GM19238 (cell line): ENCODE data around the gene PCDHA5.
"Not testable (repeated sequence)": the region's sequence is repeated elsewhere in the genome, so short reads cannot be mapped to it uniquely, and the experiment has no call there.

Experiments
- DNase-seq: peaks from one replicate; pipeline ENCODE4 v3.0.0; 2011; ENCODE audit warnings: low spot score; ENCODE audit not compliant: insufficient read length

PCDHA5 gene

GRCh38 chr5:140822969-140823368 lies 1.6 kb downstream of the PCDHA5 start:
- DNase-seq: not testable (repeated sequence)

GRCh38 chr5:140823475-140823874 lies 2.1 kb downstream of the PCDHA5 start:
- no peak for DNase-seq

DNA sequence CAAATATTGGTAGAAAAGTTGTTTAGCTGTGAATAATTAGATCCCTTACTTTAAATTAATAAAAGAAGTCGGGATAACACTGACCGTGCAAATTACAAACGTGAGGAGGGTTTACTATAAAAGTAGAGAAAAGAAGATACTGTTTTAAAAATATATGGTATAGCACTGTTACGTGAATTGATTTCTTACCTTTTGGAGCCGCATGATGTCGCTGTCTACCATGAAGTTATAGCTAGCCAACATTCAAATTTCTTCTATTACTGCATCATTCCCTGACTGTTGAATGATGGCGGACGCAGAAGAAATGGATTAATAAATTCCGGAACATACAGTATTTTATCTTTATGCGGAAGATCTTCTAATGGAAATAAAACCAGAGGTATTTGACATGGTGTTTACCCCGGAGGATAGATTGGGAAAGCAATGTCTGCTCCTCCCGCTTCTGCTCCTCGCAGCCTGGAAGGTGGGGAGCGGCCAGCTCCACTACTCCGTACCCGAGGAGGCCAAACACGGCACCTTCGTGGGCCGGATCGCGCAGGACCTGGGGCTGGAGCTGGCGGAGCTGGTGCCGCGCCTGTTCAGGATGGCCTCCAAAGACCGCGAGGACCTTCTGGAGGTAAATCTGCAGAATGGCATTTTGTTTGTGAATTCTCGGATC lies 6.4 kb downstream of the PCDHA5 start, which contains the start of gene PCDHA6:
PCDHA6 (plus strand) TSS at position 257 of the 658 bp plus-strand sequence; CDS start at position 389, 132 bp downstream.
- no peak for DNase-seq

GRCh38 chr5:140828362-140828737 lies 6.9 kb downstream of the PCDHA5 start:
- no peak for DNase-seq

- not testable (repeated sequence) for DNase-seq
Measured at GRCh38 chr5:140829511-140830501, 8.4 kb downstream of the PCDHA5 start.

DNA sequence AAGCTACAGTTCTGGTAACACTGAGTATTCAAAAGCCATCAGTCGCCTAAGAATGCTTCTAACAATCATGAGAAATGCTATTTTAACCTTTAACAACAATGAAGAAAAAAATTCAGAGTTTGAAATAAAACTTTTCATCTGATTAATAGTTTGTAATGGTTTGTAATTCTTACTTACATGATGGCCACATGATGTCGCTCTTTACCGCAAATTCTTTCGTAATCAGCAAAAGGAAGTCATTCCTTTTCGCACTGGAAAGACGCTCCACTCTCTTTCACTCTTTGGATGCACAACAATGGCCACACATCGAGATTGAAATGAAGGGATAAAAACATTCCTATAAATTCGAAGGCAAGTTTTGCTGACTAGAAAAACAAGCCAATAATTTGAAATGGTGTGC lies 12.6 kb downstream of the PCDHA5 start, which contains the start of gene PCDHA7:
PCDHA7 (plus strand) TSS at position 277 of the 400 bp plus-strand sequence; CDS start at position 392, 115 bp downstream.
- DNase-seq: no peak

GRCh38 chr5:140834439-140835008 lies 13.1 kb downstream of the PCDHA5 start:
- not testable (repeated sequence) for DNase-seq

DNA sequence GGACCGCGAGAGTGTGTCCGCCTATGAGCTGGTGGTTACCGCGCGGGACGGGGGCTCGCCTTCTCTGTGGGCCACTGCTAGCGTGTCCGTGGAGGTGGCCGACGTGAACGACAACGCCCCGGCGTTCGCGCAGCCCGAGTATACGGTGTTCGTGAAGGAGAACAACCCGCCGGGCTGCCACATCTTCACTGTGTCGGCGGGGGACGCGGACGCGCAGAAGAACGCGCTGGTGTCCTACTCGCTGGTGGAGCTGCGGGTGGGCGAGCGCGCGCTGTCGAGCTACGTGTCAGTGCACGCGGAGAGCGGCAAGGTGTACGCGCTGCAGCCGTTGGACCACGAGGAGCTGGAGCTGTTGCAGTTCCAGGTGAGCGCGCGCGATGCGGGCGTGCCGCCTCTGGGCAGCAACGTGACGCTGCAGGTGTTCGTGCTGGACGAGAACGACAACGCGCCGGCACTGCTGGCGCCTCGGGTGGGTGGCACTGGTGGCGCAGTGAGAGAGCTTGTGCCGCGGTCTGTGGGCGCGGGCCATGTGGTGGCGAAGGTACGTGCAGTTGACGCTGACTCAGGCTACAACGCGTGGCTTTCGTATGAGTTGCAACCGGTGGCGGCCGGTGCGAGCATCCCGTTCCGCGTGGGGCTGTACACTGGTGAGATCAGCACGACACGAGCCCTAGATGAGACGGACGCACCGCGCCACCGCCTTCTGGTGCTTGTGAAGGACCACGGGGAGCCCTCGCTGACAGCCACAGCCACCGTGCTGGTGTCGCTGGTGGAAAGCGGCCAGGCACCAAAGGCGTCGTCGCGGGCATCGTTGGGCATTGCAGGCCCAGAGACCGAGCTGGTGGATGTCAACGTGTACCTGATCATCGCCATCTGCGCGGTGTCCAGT lies 14.5 kb downstream of the PCDHA5 start:
- no peak for DNase-seq

DNA sequence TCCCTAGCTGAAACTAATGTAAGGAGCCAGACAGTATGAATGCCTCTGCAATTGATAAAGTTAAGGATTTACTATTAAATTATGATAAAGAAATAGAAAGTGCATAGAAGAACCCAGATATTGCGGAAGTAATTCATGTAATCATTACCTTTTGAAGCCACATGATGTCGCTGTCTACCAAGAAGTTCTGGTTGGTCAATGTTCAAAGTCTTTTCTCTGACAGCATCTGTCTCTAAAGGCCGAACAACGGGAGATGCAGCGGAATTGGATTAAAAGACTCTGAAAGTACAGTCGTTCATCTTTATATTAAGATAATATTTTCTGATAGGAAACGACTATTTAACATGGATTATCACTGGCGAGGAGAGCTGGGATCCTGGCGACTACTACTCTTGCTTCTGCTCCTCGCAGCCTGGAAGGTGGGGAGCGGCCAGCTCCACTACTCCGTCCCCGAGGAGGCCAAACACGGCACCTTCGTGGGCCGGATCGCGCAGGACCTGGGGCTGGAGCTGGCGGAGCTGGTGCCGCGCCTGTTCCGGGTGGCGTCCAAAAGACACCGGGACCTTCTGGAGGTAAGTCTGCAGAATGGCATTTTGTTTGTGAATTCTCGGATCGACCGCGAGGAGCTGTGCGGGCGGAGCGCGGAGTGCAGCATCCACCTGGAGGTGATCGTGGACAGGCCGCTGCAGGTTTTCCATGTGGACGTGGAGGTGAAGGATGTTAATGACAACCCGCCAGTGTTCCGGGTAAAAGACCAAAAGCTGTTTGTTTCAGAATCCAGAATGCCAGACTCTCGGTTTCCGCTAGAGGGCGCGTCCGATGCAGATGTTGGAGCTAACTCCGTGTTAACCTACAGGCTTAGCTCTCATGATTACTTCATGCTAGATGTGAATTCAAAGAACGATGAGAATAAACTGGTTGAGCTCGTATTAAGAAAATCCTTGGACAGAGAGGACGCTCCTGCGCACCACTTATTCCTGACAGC lies 19.9 kb downstream of the PCDHA5 start, which contains the start of gene PCDHA8:
PCDHA8 (plus strand) TSS at position 210 of the 985 bp plus-strand sequence; CDS start at position 345, 135 bp downstream.
- no peak for DNase-seq

DNA sequence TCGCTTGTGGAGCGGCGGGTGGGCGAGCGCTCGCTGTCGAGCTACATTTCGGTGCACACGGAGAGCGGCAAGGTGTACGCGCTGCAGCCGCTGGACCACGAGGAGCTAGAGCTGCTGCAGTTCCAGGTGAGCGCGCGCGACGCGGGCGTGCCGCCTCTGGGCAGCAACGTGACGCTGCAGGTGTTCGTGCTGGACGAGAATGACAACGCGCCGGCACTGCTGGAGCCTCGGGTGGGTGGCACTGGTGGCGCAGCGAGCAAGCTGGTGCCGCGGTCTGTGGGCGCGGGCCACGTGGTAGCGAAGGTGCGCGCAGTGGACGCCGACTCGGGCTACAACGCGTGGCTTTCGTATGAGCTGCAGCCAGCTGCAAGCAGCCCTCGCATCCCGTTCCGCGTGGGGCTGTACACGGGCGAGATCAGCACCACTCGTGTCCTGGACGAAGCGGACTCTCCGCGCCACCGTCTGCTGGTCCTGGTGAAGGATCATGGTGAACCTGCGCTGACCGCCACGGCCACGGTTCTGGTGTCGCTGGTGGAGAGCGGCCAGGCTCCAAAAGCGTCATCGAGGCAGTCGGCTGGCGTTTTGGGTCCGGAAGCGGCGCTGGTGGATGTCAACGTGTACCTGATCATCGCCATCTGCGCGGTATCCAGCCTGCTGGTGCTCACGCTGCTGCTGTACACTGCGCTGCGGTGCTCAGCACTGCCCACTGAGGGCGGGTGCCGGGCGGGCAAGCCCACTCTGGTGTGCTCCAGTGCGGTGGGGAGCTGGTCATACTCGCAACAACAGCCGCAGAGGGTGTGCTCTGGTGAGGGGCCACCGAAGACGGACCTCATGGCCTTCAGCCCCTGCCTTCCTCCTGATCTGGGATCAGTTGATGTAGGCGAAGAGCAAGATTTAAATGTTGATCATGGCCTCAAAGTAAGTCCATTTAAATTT lies 21.7 kb downstream of the PCDHA5 start:
- DNase-seq: no peak

DNA sequence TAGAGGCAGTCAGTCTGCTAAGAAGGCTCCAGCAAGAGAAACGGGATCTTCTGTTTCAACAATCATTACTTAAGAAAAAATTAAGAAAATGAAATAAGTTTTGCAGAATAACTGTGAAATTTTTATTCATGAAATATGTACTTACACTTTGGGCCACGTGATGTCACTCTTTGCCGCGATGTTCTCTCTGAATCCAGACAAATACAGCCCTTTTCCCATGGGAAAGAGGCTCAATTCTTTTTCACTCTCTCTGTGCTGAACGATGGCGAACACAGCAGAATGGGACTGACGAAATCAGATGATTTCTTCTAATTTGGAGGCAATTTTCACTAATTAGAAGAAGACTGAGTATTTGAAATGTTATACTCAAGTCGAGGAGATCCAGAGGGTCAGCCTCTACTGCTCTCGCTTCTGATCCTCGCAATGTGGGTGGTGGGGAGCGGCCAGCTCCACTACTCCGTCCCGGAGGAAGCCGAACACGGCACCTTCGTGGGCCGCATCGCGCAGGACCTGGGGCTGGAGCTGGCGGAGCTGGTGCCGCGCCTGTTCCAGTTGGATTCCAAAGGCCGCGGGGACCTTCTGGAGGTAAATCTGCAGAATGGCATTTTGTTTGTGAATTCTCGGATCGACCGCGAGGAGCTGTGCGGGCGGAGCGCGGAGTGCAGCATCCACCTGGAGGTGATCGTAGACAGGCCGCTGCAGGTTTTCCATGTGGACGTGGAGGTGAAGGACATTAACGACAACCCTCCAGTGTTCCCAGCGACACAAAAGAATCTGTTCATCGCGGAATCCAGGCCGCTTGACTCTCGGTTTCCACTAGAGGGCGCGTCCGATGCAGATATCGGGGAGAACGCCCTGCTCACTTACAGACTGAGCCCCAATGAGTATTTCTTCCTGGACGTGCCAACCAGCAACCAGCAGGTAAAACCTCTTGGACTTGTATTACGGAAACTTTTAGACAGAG lies 27.0 kb downstream of the PCDHA5 start, which contains the start of gene PCDHA9:
PCDHA9 (plus strand) TSS at position 244 of the 964 bp plus-strand sequence; CDS start at position 358, 114 bp downstream.
- DNase-seq: not testable (repeated sequence)

DNA sequence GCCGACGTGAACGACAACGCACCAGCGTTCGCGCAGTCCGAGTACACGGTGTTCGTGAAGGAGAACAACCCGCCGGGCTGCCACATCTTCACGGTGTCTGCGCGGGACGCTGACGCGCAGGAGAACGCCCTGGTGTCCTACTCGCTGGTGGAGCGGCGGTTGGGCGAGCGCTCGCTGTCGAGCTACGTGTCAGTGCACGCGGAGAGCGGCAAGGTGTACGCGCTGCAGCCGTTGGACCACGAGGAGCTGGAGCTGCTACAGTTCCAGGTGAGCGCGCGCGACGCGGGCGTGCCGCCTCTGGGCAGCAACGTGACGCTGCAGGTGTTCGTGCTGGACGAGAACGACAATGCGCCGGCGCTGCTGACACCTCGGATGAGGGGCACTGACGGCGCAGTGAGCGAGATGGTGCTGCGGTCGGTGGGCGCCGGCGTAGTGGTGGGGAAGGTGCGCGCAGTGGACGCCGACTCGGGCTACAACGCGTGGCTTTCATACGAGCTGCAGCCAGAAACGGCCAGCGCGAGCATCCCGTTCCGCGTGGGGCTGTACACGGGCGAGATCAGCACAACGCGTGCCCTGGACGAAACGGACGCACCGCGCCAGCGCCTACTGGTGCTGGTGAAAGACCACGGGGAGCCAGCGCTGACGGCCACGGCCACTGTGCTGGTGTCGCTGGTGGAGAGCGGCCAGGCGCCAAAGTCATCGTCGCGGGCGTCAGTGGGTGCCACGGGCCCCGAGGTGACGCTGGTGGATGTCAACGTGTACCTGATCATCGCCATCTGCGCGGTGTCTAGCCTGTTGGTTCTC lies 28.6 kb downstream of the PCDHA5 start:
- DNase-seq: not testable (repeated sequence)

DNA sequence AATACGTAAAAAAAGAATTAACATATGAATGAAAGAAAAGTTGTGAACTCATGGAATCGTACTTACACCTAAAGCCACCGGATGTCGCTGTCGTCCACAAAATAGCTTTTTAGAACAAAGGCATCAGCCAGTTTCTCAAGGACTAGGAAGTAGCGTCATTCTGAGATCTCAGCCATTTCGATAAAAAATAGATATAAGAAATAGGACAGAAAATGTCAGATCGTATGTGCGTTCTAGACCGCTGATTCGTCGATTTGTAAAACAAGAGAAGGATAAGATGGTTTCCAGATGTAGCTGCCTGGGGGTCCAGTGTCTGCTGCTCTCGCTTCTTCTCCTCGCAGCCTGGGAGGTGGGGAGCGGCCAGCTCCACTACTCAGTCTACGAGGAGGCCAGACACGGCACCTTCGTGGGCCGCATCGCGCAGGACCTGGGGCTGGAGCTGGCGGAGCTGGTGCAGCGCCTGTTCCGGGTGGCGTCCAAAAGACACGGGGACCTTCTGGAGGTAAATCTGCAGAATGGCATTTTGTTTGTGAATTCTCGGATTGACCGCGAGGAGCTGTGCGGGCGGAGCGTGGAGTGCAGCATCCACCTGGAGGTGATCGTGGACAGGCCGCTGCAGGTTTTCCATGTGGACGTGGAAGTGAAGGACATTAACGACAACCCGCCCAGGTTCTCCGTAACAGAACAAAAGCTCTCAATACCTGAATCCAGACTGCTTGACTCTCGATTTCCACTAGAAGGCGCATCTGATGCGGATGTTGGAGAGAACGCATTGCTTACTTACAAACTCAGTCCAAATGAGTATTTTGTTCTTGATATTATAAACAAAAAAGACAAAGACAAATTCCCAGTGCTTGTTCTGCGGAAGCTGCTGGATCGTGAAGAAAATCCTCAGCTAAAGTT lies 34.6 kb downstream of the PCDHA5 start, which contains the start of gene PCDHA10:
PCDHA10 (plus strand) TSS at position 126 of the 903 bp plus-strand sequence; CDS start at position 278, 152 bp downstream.
- no peak for DNase-seq

- DNase-seq: no peak
Measured at GRCh38 chr5:140857177-140857986, 36.0 kb downstream of the PCDHA5 start.
